NCI-H2029 (cell line): Measurements from ENCODE around the gene RNU5B-1.
"Not testable (repeated sequence)": the region's sequence is repeated elsewhere in the genome, so short reads cannot be mapped to it uniquely, and the experiment has no call there.

Experiments
- DNase-seq: peaks from one replicate; lab custom pipeline; 2025; lab: John Stamatoyannopoulos, UW

RNU5B-1 gene

GRCh38 chr15:65344214-65344913 lies 39.9 kb downstream of the RNU5B-1 start:
- DNase-seq, result no peak

GRCh38 chr15:65344914-65345275 lies 40.4 kb downstream of the RNU5B-1 start:
- no peak for DNase-seq

DNA sequence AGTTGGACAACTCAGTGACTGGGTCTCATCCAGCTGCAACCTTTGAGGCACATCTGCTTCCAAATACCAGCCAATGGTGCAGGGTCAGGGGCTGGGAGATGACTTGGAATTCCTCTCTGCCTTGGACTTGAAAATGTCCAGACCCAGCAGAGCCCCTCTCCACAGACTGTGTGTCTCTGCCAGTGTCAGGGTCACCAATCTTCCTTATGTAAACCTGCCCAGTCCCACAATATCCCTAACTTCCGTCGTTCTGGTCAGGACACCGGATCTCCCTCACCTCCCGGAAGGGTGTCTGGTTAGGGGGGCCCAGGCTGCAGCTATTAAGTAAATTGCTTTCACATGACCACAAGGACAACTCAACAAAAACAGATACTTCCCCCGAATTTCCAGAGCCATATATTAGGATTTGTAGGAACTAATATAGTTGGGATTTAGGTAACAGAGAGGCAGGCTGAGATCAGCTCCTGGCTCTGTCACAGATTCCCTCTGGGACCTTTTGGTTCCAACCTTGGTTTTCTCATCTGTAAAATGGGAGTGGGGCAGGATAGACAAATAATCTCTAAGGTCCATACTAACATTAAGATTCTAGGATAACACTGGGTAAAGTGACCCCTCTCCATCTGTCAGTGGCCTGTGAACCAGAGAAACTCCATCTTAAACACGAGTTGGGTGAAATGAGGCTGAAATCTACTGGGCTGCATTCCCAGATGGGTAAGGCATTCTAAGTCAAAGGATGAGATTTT lies 42.5 kb downstream of the RNU5B-1 start:
- no peak for DNase-seq

DNA sequence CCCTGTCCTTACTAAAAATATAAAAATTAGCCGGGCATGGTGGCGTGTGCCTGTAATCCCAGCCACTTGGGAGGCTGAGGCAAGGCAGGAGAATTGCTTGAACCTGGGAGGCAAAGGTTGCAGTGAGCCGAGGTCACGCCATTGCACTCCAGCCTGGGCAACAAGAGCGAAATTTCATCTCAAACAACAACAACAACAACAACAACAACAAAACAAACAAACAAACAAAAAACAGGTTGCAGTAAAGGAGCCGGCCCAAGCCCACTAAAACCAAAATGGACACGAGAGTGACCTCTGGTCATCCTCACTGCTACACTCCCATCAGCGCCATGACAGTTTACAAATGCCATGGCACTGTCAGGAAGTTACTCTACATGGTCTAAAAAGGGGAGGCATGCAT lies 43.3 kb downstream of the RNU5B-1 start:
- DNase-seq, result not testable (repeated sequence)

DNA sequence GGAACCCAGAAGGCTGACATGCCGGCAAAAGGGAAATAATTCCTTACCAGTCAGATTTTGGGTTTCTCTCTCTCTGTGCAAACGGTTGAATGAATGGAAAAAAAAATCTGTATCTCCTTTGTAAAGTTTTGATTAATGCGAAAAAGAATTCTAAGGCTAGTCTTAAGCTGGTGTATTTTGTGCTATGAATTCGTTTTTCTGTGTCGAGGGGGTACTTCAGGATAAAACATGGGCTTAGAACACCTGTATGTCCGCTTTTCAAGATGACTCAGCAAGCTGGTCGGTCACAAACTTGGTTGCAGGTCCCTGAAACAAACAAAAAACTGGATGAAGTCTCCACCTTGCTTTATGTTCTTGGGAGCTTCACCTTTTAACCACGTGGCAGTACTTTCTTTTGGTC lies 44.9 kb downstream of the RNU5B-1 start:
- DNase-seq, result no peak

DNA sequence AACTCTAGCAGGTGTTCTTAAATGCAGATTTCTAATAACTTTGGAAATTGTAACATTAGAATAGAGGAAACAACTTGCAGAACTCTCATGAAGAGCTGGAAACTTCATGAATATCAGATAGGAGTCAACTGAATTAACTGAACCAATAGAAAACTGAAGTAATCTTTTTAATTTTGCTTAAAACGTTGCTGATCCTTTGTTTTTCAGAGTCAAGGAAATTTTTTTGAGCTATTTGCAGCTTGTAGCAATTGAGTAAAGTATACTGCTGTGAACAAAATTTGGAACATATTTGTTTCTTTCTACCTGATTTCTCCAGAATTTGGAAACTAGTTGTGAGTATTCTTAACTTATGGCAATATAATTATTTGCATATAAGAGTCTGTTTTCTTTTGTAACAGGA lies 47.5 kb downstream of the RNU5B-1 start:
- DNase-seq, result not testable (repeated sequence)
